Activated CD4-positive, alpha-beta T cell treated with anti-CD3 and anti-CD28 coated beads, Interleukin-2, amount 50 U/mL, for 24 hours (primary cell): Measurements from ENCODE around the gene RAET1L.
"Not testable (repeated sequence)": the region's sequence is repeated elsewhere in the genome, so short reads cannot be mapped to it uniquely, and the experiment has no call there.

ENCODE experiments used
- DNase-seq, 2 donors: peaks; one replicate each; pipeline ENCODE4 v3.0.0-alpha.2; 2020; ENCODE audit warnings: low read depth in 1 of 2, low spot score in 1 of 2

Gene RAET1L

GRCh38 chr6:150017186-150017521, 8.2 kb downstream of the RAET1L start:
- not testable (repeated sequence) for DNase-seq

GRCh38 chr6:150016324-150017185, 8.8 kb downstream of the RAET1L start:
- peak in 1 of 2 donors; percentile 66 for DNase-seq

GRCh38 chr6:150015281-150016001, 9.9 kb downstream of the RAET1L start:
- DNase-seq = not testable (repeated sequence)

- DNase-seq = not testable (repeated sequence)
Measured at GRCh38 chr6:150014623-150015280, 10.6 kb downstream of the RAET1L start.

- DNase-seq = not testable (repeated sequence)
Measured at GRCh38 chr6:150013785-150014622, 11.3 kb downstream of the RAET1L start.

GRCh38 chr6:150012846-150013784, 12.2 kb downstream of the RAET1L start:
- not testable (repeated sequence) for DNase-seq

- DNase-seq = no peak
Measured at GRCh38 chr6:150008588-150008987, 16.7 kb downstream of the RAET1L start.

GRCh38 chr6:150006961-150007464, 18.3 kb downstream of the RAET1L start:
- DNase-seq = no peak

GRCh38 chr6:150005761-150006651, 19.3 kb downstream of the RAET1L start:
- DNase-seq = no peak

GRCh38 chr6:150004783-150005717, 20.3 kb downstream of the RAET1L start:
- DNase-seq = peak; percentile 66 to 86

GRCh38 chr6:150004101-150004782, 21.1 kb downstream of the RAET1L start:
- DNase-seq = no peak

- DNase-seq = not testable (repeated sequence)
Measured at GRCh38 chr6:150003599-150003998, 21.7 kb downstream of the RAET1L start.

- no peak for DNase-seq
Measured at GRCh38 chr6:150002710-150003109, 22.6 kb downstream of the RAET1L start.

- DNase-seq = no peak
Measured at GRCh38 chr6:150001295-150002008, 23.9 kb downstream of the RAET1L start.

GRCh38 chr6:149999636-150000035, 25.7 kb downstream of the RAET1L start:
- no peak for DNase-seq

- DNase-seq = no peak
Measured at GRCh38 chr6:149995971-149996370, 29.4 kb downstream of the RAET1L start.
